ENCODE results near the gene ADAMTSL1.

Gene ADAMTSL1

GRCh38 chr9:18721267-18721994, 247.5 kb downstream of the ADAMTSL1 start:
- in situ Hi-C loops (cut with HindIII; ENCODE audit: low sequenced_read_pairs): no loop called here

- in situ Hi-C loops (cut with HindIII; ENCODE audit: low sequenced_read_pairs): no loop called here
Observed at GRCh38 chr9:18721995-18722310, 248.0 kb downstream of the ADAMTSL1 start.

- in situ Hi-C loops (cut with HindIII; ENCODE audit: low sequenced_read_pairs): no loop called here
Observed at GRCh38 chr9:18722882-18723281, 248.9 kb downstream of the ADAMTSL1 start.

GRCh38 chr9:18723366-18723765, 249.4 kb downstream of the ADAMTSL1 start:
- in situ Hi-C loops (cut with HindIII; ENCODE audit: low sequenced_read_pairs): no loop called here

GRCh38 chr9:18726546-18726945, 252.6 kb downstream of the ADAMTSL1 start:
- in situ Hi-C loops (cut with HindIII; ENCODE audit: low sequenced_read_pairs): no loop called here

- in situ Hi-C loops (cut with HindIII; ENCODE audit: low sequenced_read_pairs): no loop called here
Observed at GRCh38 chr9:18727904-18728303, 254.0 kb downstream of the ADAMTSL1 start.

- in situ Hi-C loops (cut with HindIII; ENCODE audit: low sequenced_read_pairs): no loop called here
Observed at GRCh38 chr9:18728642-18729041, 254.7 kb downstream of the ADAMTSL1 start.

- in situ Hi-C loops (cut with HindIII; ENCODE audit: low sequenced_read_pairs): no loop called here
Observed at GRCh38 chr9:18730241-18730640, 256.3 kb downstream of the ADAMTSL1 start.

- in situ Hi-C loops (cut with HindIII; ENCODE audit: low sequenced_read_pairs): no loop called here
Observed at GRCh38 chr9:18739127-18739526, 265.2 kb downstream of the ADAMTSL1 start.

- in situ Hi-C loops (cut with HindIII; ENCODE audit: low sequenced_read_pairs): no loop called here
Observed at GRCh38 chr9:18739641-18740318, 265.8 kb downstream of the ADAMTSL1 start.

GRCh38 chr9:18741359-18741758, 267.4 kb downstream of the ADAMTSL1 start:
- in situ Hi-C loops (cut with HindIII; ENCODE audit: low sequenced_read_pairs): no loop called here

GRCh38 chr9:18741945-18742344, 268.0 kb downstream of the ADAMTSL1 start:
- in situ Hi-C loops (cut with HindIII; ENCODE audit: low sequenced_read_pairs): no loop called here

- in situ Hi-C loops (cut with HindIII; ENCODE audit: low sequenced_read_pairs): no loop called here
Observed at GRCh38 chr9:18743421-18743820, 269.5 kb downstream of the ADAMTSL1 start.

GRCh38 chr9:18743971-18744370, 270.0 kb downstream of the ADAMTSL1 start:
- in situ Hi-C loops (cut with HindIII; ENCODE audit: low sequenced_read_pairs): no loop called here

GRCh38 chr9:18745710-18746109, 271.8 kb downstream of the ADAMTSL1 start:
- in situ Hi-C loops (cut with HindIII; ENCODE audit: low sequenced_read_pairs): no loop called here

GRCh38 chr9:18746631-18747030, 272.7 kb downstream of the ADAMTSL1 start:
- in situ Hi-C loops (cut with HindIII; ENCODE audit: low sequenced_read_pairs): no loop called here

GRCh38 chr9:18747595-18747994, 273.6 kb downstream of the ADAMTSL1 start:
- in situ Hi-C loops (cut with HindIII; ENCODE audit: low sequenced_read_pairs): no loop called here

- in situ Hi-C loops (cut with HindIII; ENCODE audit: low sequenced_read_pairs): no loop called here
Observed at GRCh38 chr9:18748251-18748701, 274.3 kb downstream of the ADAMTSL1 start.

- in situ Hi-C loops (cut with HindIII; ENCODE audit: low sequenced_read_pairs): no loop called here
Observed at GRCh38 chr9:18749711-18750110, 275.8 kb downstream of the ADAMTSL1 start.

GRCh38 chr9:18753904-18754303, 280.0 kb downstream of the ADAMTSL1 start:
- in situ Hi-C loops (cut with HindIII; ENCODE audit: low sequenced_read_pairs): no loop called here

GRCh38 chr9:18754537-18754936, 280.6 kb downstream of the ADAMTSL1 start:
- in situ Hi-C loops (cut with HindIII; ENCODE audit: low sequenced_read_pairs): no loop called here

GRCh38 chr9:18755263-18755662, 281.3 kb downstream of the ADAMTSL1 start:
- in situ Hi-C loops (cut with HindIII; ENCODE audit: low sequenced_read_pairs): no loop called here
